OCI-LY1 (cell line): ENCODE measurements around the gene USP7.

Experiments used
- H2AFZ ChIP-seq: fragments of 200-600 bp; sonication (generic), shearing (Covaris generic); 2 replicates; pipeline ENCODE4 v1.6.0; 2014; ENCODE audit warnings: antibody characterized with exemption, mild to moderate bottlenecking, low read length
- H3F3A ChIP-seq: fragments of 200-600 bp; sonication (generic), shearing (Covaris generic); 2 replicates; pipeline ENCODE4 v1.6.0; 2014; ENCODE audit warnings: mild to moderate bottlenecking, antibody characterized with exemption, low read length, moderate library complexity; ENCODE audit not compliant: insufficient read depth
- H3K27ac ChIP-seq: fragments of 200-600 bp; sonication (generic); 2 replicates; pipeline ENCODE4 v1.5.1; 2014; ENCODE audit warnings: low read length, mixed run types, mild to moderate bottlenecking, low read depth; ENCODE audit not compliant: poor library complexity, severe bottlenecking
- H3K27me3 ChIP-seq: fragments of 200-600 bp; sonication (generic); 2 replicates; pipeline ENCODE4 v1.6.0; 2014; ENCODE audit warnings: antibody characterized with exemption, mild to moderate bottlenecking, low read length, moderate library complexity; ENCODE audit not compliant: insufficient read depth
- H3K36me3 ChIP-seq: fragments of 200-600 bp; sonication (generic); 2 replicates; pipeline ENCODE4 v1.6.1; 2014; ENCODE audit warnings: mild to moderate bottlenecking, antibody characterized with exemption, low read length, moderate library complexity, mixed read lengths; ENCODE audit not compliant: insufficient read depth
- H3K4me1 ChIP-seq: fragments of 200-600 bp; sonication (generic); 2 replicates; pipeline ENCODE4 v1.5.1; 2014; ENCODE audit warnings: mild to moderate bottlenecking, low read length, moderate library complexity; ENCODE audit not compliant: insufficient read depth, severe bottlenecking
- H3K4me2 ChIP-seq: fragments of 200-600 bp; sonication (generic), shearing (Covaris generic); 2 replicates; pipeline ENCODE4 v1.6.1; 2014; ENCODE audit warnings: low read length
- H3K4me3 ChIP-seq: fragments of 200-600 bp; sonication (generic); 2 replicates; pipeline ENCODE4 v1.5.1; 2014; ENCODE audit warnings: low read length, low read depth, mild to moderate bottlenecking, mixed read lengths; ENCODE audit not compliant: poor library complexity, severe bottlenecking
- H3K79me2 ChIP-seq: fragments of 200-600 bp; shearing (Covaris generic); 2 replicates; pipeline ENCODE4 v1.6.1; 2016; ENCODE audit warnings: mixed run types, low read length, mixed read lengths; ENCODE audit not compliant: insufficient read depth
- H3K9ac ChIP-seq: fragments of 200-600 bp; sonication (generic), shearing (Covaris generic); 2 replicates; pipeline ENCODE4 v1.6.1; 2014; ENCODE audit warnings: mild to moderate bottlenecking, low read length, mixed read lengths
- H3K9me2 ChIP-seq: fragments of 200-600 bp; sonication (generic), shearing (Covaris generic); 2 replicates; pipeline ENCODE4 v1.6.1; 2014; ENCODE audit warnings: low read depth, mild to moderate bottlenecking, low read length, mixed read lengths
- H3K9me3 ChIP-seq: fragments of 200-600 bp; shearing (Covaris generic); 2 replicates; pipeline ENCODE4 v1.6.1; 2014; ENCODE audit warnings: low read length, mixed read lengths
- H4K20me1 ChIP-seq: fragments of 200-600 bp; sonication (generic), shearing (Covaris generic); 2 replicates; pipeline ENCODE4 v1.6.0; 2016; ENCODE audit warnings: mild to moderate bottlenecking, low read length; ENCODE audit not compliant: insufficient read depth
- EZH2 ChIP-seq: fragments of 200-600 bp; sonication (generic), shearing (Covaris generic); IDR thresholded peaks from 2 replicates; pipeline ENCODE4 v1.8.0; 2017; ENCODE audit warnings: borderline replicate concordance, mixed run types, mild to moderate bottlenecking, antibody characterized with exemption, low read length, moderate library complexity, mixed read lengths
- TF ChIP-seq, protein P1 (sequence below): fragments of 200-600 bp; sonication (generic), shearing (Covaris generic); IDR thresholded peaks from 2 replicates; pipeline ENCODE4 v1.5.1; 2017; ENCODE audit warnings: mild to moderate bottlenecking, antibody characterized with exemption, low read length, moderate library complexity, mixed read lengths

The USP7 gene

GRCh38 chr16:8915722-8916301 is 47.9 kb downstream of the USP7 start:
- no peak overlapping the region for H3K9ac ChIP-seq

DNA sequence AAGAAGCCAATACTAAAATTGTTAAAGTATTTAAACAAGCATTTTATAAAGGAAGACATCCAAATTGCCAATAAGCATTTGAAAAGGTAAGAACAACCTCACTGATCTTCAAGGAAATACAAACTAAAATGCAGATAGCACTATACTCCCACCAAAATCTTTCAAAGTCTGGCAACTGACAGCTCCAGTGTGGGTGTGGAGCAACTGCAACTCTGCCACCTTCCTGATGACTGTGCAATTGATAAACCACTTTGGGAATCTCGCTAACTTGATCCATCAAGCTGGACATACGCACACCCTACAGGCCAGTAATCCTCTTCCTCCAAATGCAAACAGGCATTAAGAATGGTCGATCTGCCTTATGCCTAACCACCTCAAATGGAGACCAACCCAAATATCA is 49.6 kb downstream of the USP7 start:
- peaks cover 99% of the 10 kb centered on the region for H3K36me3 ChIP-seq
- no peaks in the 10 kb centered on the region for H3K9me2 ChIP-seq
- H2AFZ ChIP-seq: no peak overlapping the region
- no peak overlapping the region for H3K27ac ChIP-seq
- no peak overlapping the region for H3K4me2 ChIP-seq
- TF ChIP-seq, protein P1, sequence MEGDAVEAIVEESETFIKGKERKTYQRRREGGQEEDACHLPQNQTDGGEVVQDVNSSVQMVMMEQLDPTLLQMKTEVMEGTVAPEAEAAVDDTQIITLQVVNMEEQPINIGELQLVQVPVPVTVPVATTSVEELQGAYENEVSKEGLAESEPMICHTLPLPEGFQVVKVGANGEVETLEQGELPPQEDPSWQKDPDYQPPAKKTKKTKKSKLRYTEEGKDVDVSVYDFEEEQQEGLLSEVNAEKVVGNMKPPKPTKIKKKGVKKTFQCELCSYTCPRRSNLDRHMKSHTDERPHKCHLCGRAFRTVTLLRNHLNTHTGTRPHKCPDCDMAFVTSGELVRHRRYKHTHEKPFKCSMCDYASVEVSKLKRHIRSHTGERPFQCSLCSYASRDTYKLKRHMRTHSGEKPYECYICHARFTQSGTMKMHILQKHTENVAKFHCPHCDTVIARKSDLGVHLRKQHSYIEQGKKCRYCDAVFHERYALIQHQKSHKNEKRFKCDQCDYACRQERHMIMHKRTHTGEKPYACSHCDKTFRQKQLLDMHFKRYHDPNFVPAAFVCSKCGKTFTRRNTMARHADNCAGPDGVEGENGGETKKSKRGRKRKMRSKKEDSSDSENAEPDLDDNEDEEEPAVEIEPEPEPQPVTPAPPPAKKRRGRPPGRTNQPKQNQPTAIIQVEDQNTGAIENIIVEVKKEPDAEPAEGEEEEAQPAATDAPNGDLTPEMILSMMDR: no peak
- TF ChIP-seq EZH2: no peak
- no peaks in the 10 kb centered on the region for H3K4me1 ChIP-seq
- H3K27me3 ChIP-seq: no peaks in the 10 kb centered on the region
- H3K79me2 ChIP-seq: peaks cover 6% of the 10 kb centered on the region; the same call in 1 of the 2 replicates
- H3K4me3 ChIP-seq: no peak overlapping the region
- no peaks in the 10 kb centered on the region for H3F3A ChIP-seq
- H3K9ac ChIP-seq: no peak overlapping the region
- H3K9me3 ChIP-seq: no peaks in the 10 kb centered on the region
- H4K20me1 ChIP-seq: no peaks in the 10 kb centered on the region

More at GRCh38 chr16:8915722-8916301, 47.9 kb downstream of the USP7 start:
- Histone ChIP-seq H2AFZ (no peak overlapping the region), H3K9me2 (no peaks in the 10 kb centered on the region), H3K4me2 (no peak overlapping the region), H3F3A (no peaks in the 10 kb centered on the region), H3K9me3 (no peaks in the 10 kb centered on the region), H4K20me1 (no peaks in the 10 kb centered on the region), H3K4me3 (no peak overlapping the region), H3K27ac (no peak overlapping the region), H3K79me2 (peaks cover 6% of the 10 kb centered on the region; the same call in 1 of the 2 replicates), H3K27me3 (no peaks in the 10 kb centered on the region), H3K36me3 (peaks cover 99% of the 10 kb centered on the region), H3K4me1 (no peaks in the 10 kb centered on the region)
- TF ChIP-seq, protein P1: no peak
- no peak for TF ChIP-seq EZH2

- no peak overlapping the region for H3K4me3 ChIP-seq
- H2AFZ ChIP-seq: no peak overlapping the region
- no peaks in the 10 kb centered on the region for H3K27me3 ChIP-seq
- H3F3A ChIP-seq: no peaks in the 10 kb centered on the region
- TF ChIP-seq, protein P1: no peak
- no peak for TF ChIP-seq EZH2
- H4K20me1 ChIP-seq: no peaks in the 10 kb centered on the region
- H3K36me3 ChIP-seq: peaks cover 99% of the 10 kb centered on the region
- H3K79me2 ChIP-seq: peaks cover 6% of the 10 kb centered on the region; the same call in 1 of the 2 replicates
- H3K4me2 ChIP-seq: no peak overlapping the region
- no peaks in the 10 kb centered on the region for H3K9me3 ChIP-seq
- no peaks in the 10 kb centered on the region for H3K9me2 ChIP-seq
- H3K27ac ChIP-seq: no peak overlapping the region
- no peaks in the 10 kb centered on the region for H3K4me1 ChIP-seq
- H3K9ac ChIP-seq: no peak overlapping the region
These were observed 50.9 kb downstream of the USP7 start for GRCh38 chr16:8912793-8913192.
